ENCODE data around the gene ZFYVE21.

- TF ChIP-seq, protein P1, sequence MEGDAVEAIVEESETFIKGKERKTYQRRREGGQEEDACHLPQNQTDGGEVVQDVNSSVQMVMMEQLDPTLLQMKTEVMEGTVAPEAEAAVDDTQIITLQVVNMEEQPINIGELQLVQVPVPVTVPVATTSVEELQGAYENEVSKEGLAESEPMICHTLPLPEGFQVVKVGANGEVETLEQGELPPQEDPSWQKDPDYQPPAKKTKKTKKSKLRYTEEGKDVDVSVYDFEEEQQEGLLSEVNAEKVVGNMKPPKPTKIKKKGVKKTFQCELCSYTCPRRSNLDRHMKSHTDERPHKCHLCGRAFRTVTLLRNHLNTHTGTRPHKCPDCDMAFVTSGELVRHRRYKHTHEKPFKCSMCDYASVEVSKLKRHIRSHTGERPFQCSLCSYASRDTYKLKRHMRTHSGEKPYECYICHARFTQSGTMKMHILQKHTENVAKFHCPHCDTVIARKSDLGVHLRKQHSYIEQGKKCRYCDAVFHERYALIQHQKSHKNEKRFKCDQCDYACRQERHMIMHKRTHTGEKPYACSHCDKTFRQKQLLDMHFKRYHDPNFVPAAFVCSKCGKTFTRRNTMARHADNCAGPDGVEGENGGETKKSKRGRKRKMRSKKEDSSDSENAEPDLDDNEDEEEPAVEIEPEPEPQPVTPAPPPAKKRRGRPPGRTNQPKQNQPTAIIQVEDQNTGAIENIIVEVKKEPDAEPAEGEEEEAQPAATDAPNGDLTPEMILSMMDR (IDR thresholded peaks at IDR 0.05; ENCODE audit: borderline replicate concordance, extremely low read depth, low read length, poor library complexity, severe bottlenecking): no peak
- TF ChIP-seq EZH2 (IDR thresholded peaks at IDR 0.05; ENCODE audit: borderline replicate concordance, low read depth, low read length, severe bottlenecking): no peak
Measured at GRCh38 chr14:103763730-103764488, 48.3 kb downstream of the ZFYVE21 start.
